ENCODE measurements around the gene TMEM205. TPM values are rescaled to one million over a fixed set of nuclear protein-coding genes. Genes with fewer than 3 reads are reported as not detected.

TMEM205 gene
- total and polyA plus RNA-seq, 2 of the 13 experiments (the other 11 are each of a cell fraction or from before 2014, with no cell fraction given), result 45.5 to 98.7 TPM

- TF ChIP-seq, protein P1, sequence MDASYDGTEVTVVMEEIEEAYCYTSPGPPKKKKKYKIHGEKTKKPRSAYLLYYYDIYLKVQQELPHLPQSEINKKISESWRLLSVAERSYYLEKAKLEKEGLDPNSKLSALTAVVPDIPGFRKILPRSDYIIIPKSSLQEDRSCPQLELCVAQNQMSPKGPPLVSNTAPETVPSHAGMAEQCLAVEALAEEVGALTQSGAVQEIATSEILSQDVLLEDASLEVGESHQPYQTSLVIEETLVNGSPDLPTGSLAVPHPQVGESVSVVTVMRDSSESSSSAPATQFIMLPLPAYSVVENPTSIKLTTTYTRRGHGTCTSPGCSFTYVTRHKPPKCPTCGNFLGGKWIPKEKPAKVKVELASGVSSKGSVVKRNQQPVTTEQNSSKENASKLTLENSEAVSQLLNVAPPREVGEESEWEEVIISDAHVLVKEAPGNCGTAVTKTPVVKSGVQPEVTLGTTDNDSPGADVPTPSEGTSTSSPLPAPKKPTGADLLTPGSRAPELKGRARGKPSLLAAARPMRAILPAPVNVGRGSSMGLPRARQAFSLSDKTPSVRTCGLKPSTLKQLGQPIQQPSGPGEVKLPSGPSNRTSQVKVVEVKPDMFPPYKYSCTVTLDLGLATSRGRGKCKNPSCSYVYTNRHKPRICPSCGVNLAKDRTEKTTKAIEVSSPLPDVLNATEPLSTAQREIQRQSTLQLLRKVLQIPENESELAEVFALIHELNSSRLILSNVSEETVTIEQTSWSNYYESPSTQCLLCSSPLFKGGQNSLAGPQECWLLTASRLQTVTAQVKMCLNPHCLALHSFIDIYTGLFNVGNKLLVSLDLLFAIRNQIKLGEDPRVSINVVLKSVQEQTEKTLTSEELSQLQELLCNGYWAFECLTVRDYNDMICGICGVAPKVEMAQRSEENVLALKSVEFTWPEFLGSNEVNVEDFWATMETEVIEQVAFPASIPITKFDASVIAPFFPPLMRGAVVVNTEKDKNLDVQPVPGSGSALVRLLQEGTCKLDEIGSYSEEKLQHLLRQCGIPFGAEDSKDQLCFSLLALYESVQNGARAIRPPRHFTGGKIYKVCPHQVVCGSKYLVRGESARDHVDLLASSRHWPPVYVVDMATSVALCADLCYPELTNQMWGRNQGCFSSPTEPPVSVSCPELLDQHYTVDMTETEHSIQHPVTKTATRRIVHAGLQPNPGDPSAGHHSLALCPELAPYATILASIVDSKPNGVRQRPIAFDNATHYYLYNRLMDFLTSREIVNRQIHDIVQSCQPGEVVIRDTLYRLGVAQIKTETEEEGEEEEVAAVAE (CRISPR knock-in tag; IDR thresholded peaks at IDR 0.05; ENCODE audit: borderline replicate concordance), result no peak; the same call in 1 of the 2 replicates
- TF ChIP-seq SMYD3 (CRISPR knock-in tag; IDR thresholded peaks at IDR 0.05) (no peak), ZNF782 (CRISPR knock-in tag; IDR thresholded peaks at IDR 0.05; ENCODE audit: borderline replicate concordance) (peak; percentile 95; the same call in 1 of the 2 replicates), HOXA5 (CRISPR knock-in tag; IDR thresholded peaks at IDR 0.05) (0 out of 2 replicates have a peak, but pooled peaks have one; percentile 53), ZNF746 (CRISPR knock-in tag; IDR thresholded peaks at IDR 0.05) (no peak), ZNF674 (CRISPR knock-in tag; IDR thresholded peaks at IDR 0.05; ENCODE audit: low read depth) (no peak), IRF9 (CRISPR knock-in tag; IDR thresholded peaks at IDR 0.05; ENCODE audit: borderline replicate concordance) (peak; percentile 75; the same call in 1 of the 2 replicates), ZNF382 (CRISPR knock-in tag; IDR thresholded peaks at IDR 0.05; ENCODE audit: borderline replicate concordance) (no peak), SYNCRIP (IDR thresholded peaks at IDR 0.05; ENCODE audit: insufficient read depth, low read depth, low read length) (no peak), ZMYM4 (CRISPR knock-in tag; IDR thresholded peaks at IDR 0.05) (peak; percentile 70; the same call in 1 of the 2 replicates), PLRG1 (conservative IDR thresholded peaks at IDR 0.05) (no peak), STAG1 (CRISPR knock-in tag; IDR thresholded peaks at IDR 0.05) (no peak), ZNF878 (CRISPR knock-in tag; IDR thresholded peaks at IDR 0.05) (no peak), ZNF776 (CRISPR knock-in tag; IDR thresholded peaks at IDR 0.05) (no peak), ZNF510 (CRISPR knock-in tag; IDR thresholded peaks at IDR 0.05; ENCODE audit: low read depth) (no peak)
- TF ChIP-seq, protein P2, sequence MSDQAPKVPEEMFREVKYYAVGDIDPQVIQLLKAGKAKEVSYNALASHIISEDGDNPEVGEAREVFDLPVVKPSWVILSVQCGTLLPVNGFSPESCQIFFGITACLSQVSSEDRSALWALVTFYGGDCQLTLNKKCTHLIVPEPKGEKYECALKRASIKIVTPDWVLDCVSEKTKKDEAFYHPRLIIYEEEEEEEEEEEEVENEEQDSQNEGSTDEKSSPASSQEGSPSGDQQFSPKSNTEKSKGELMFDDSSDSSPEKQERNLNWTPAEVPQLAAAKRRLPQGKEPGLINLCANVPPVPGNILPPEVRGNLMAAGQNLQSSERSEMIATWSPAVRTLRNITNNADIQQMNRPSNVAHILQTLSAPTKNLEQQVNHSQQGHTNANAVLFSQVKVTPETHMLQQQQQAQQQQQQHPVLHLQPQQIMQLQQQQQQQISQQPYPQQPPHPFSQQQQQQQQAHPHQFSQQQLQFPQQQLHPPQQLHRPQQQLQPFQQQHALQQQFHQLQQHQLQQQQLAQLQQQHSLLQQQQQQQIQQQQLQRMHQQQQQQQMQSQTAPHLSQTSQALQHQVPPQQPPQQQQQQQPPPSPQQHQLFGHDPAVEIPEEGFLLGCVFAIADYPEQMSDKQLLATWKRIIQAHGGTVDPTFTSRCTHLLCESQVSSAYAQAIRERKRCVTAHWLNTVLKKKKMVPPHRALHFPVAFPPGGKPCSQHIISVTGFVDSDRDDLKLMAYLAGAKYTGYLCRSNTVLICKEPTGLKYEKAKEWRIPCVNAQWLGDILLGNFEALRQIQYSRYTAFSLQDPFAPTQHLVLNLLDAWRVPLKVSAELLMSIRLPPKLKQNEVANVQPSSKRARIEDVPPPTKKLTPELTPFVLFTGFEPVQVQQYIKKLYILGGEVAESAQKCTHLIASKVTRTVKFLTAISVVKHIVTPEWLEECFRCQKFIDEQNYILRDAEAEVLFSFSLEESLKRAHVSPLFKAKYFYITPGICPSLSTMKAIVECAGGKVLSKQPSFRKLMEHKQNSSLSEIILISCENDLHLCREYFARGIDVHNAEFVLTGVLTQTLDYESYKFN (CRISPR knock-in tag; conservative IDR thresholded peaks at IDR 0.05), result peak; percentile 46; the same call in 1 of the 2 replicates
- TF ChIP-seq, protein P3, sequence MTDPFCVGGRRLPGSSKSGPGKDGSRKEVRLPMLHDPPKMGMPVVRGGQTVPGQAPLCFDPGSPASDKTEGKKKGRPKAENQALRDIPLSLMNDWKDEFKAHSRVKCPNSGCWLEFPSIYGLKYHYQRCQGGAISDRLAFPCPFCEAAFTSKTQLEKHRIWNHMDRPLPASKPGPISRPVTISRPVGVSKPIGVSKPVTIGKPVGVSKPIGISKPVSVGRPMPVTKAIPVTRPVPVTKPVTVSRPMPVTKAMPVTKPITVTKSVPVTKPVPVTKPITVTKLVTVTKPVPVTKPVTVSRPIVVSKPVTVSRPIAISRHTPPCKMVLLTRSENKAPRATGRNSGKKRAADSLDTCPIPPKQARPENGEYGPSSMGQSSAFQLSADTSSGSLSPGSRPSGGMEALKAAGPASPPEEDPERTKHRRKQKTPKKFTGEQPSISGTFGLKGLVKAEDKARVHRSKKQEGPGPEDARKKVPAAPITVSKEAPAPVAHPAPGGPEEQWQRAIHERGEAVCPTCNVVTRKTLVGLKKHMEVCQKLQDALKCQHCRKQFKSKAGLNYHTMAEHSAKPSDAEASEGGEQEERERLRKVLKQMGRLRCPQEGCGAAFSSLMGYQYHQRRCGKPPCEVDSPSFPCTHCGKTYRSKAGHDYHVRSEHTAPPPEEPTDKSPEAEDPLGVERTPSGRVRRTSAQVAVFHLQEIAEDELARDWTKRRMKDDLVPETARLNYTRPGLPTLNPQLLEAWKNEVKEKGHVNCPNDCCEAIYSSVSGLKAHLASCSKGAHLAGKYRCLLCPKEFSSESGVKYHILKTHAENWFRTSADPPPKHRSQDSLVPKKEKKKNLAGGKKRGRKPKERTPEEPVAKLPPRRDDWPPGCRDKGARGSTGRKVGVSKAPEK (CRISPR knock-in tag; IDR thresholded peaks at IDR 0.05; ENCODE audit: borderline replicate concordance), result no peak
Observed at GRCh38 chr19:11374433-11375142, 28.5 kb upstream of the TMEM205 start, which contains the start of gene SWSAP1 (continued).
